ENCODE results near the gene GPR32. TPM values are rescaled to one million over a fixed set of nuclear protein-coding genes. Genes with fewer than 3 reads are reported as not detected.
A peak's percentile ranks its signal among the peaks of the same experiment; 100 is the strongest.

The GPR32 gene
- total and polyA plus RNA-seq, 2 donors from 2014 or later: not detected

DNA sequence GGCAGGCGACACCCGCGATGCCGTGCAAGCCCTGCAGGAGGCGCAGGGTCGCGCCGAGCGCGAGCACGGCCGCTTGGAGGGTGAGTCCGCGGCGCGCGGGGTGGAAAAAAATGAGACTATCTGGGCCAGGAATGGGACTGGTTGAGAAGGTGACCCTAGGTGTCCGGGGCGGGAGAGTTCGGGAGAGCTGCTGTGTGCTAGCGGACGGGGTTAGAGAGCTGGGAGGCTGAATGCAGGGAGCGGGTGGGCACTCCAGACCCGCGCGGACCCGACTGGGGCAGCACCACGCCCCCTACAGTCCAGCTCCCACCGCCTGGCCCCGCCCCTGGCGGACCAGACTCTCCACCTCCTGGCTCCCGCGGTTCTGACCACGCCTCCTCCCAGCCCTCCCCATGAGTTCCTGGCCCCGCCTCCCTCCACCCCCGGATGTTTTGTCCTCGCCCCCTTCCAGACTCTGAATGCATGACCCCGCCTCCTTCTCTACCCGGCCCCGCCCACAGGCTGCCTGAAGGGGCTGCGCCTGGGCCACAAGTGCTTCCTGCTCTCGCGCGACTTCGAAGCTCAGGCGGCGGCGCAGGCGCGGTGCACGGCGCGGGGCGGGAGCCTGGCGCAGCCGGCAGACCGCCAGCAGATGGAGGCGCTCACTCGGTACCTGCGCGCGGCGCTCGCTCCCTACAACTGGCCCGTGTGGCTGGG lies 45.6 kb upstream of the GPR32 start:
- Histone ChIP-seq H3K4me1 (ENCODE audit: control insufficient read depth in 2 of 3, insufficient read depth in 2 of 3, low read depth in 1 of 3, low read length in 3 of 3) (peaks cover 0 to 15% (median 0%) of the 10 kb centered on the region in 3 donors), H3K27me3 (ENCODE audit: control insufficient read depth, insufficient read depth, low read length) (no peaks in the 10 kb centered on the region), H3K27ac (ENCODE audit: low read depth in 2 of 2, low read length in 2 of 2) (peak overlapping the region; percentile 47 to 76), H3K9me3 (ENCODE audit: control insufficient read depth in 2 of 3, insufficient read depth in 1 of 3, low read length in 3 of 3) (no peaks in the 10 kb centered on the region), H3K4me3 (ENCODE audit: low read length in 3 of 3) (peak overlapping the region; percentile 65 to 73 (median 71)), H3K9ac (ENCODE audit: low read length in 3 of 3) (peak overlapping the region; percentile 42 to 77 (median 64)), H3K36me3 (ENCODE audit: control insufficient read depth in 2 of 3, insufficient read depth in 3 of 3, low read length in 3 of 3) (no peaks in the 10 kb centered on the region)
- DNase-seq (peak; percentile 100), FAIRE-seq (no peak)
- TF ChIP-seq, protein P1, sequence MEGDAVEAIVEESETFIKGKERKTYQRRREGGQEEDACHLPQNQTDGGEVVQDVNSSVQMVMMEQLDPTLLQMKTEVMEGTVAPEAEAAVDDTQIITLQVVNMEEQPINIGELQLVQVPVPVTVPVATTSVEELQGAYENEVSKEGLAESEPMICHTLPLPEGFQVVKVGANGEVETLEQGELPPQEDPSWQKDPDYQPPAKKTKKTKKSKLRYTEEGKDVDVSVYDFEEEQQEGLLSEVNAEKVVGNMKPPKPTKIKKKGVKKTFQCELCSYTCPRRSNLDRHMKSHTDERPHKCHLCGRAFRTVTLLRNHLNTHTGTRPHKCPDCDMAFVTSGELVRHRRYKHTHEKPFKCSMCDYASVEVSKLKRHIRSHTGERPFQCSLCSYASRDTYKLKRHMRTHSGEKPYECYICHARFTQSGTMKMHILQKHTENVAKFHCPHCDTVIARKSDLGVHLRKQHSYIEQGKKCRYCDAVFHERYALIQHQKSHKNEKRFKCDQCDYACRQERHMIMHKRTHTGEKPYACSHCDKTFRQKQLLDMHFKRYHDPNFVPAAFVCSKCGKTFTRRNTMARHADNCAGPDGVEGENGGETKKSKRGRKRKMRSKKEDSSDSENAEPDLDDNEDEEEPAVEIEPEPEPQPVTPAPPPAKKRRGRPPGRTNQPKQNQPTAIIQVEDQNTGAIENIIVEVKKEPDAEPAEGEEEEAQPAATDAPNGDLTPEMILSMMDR (IDR thresholded peaks at IDR 0.05; ENCODE audit: borderline replicate concordance, extremely low read depth, insufficient read depth): peak; percentile 64
- intact Hi-C loops (cut with DNase I): no loop called here

DNA sequence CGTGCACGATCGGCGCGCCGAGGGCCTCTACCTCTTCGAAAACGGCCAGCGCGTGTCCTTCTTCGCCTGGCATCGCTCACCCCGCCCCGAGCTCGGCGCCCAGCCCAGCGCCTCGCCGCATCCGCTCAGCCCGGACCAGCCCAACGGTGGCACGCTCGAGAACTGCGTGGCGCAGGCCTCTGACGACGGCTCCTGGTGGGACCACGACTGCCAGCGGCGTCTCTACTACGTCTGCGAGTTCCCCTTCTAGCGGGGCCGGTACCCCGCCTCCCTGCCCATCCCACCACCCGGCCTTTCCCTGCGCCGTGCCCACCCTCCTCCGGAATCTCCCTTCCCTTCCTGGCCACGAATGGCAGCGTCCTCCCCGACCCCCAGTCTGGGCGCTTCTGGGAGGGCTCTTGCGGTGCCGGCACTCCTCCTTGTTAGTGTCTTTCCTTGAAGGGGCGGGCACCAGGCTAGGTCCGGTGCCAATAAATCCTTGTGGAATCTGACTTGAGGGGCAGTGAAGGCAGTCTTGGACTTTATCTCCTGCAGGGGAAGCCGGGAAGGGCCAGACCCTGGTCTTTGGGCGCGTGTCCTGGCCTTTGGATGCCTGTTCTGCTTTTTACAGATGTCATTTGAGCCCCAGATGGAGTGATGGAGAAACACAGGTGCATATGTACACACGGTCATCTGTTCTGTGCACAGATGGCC lies 44.9 kb upstream of the GPR32 start:
- intact Hi-C loops (cut with DNase I): no loop called here
- Histone ChIP-seq H3K9me3 (ENCODE audit: control insufficient read depth in 2 of 3, insufficient read depth in 1 of 3, low read length in 3 of 3) (no peaks in the 10 kb centered on the region), H3K9ac (ENCODE audit: low read length in 3 of 3) (peak overlapping the region; percentile 42 to 77 (median 64)), H3K4me3 (ENCODE audit: low read length in 3 of 3) (peak overlapping the region; percentile 63 to 71 (median 68)), H3K27ac (ENCODE audit: low read depth in 2 of 2, low read length in 2 of 2) (peak overlapping the region; percentile 35 to 76), H3K27me3 (ENCODE audit: control insufficient read depth, insufficient read depth, low read length) (no peaks in the 10 kb centered on the region), H3K4me1 (ENCODE audit: control insufficient read depth in 2 of 3, insufficient read depth in 2 of 3, low read depth in 1 of 3, low read length in 3 of 3) (peaks cover 0 to 15% (median 0%) of the 10 kb centered on the region in 3 donors), H3K36me3 (ENCODE audit: control insufficient read depth in 2 of 3, insufficient read depth in 3 of 3, low read length in 3 of 3) (no peaks in the 10 kb centered on the region)
- no peak for FAIRE-seq
- peak in 2 of 5 donors; percentile 40 to 53 for DNase-seq
- TF ChIP-seq, protein P1 (IDR thresholded peaks at IDR 0.05; ENCODE audit: borderline replicate concordance, extremely low read depth, insufficient read depth): no peak

DNA sequence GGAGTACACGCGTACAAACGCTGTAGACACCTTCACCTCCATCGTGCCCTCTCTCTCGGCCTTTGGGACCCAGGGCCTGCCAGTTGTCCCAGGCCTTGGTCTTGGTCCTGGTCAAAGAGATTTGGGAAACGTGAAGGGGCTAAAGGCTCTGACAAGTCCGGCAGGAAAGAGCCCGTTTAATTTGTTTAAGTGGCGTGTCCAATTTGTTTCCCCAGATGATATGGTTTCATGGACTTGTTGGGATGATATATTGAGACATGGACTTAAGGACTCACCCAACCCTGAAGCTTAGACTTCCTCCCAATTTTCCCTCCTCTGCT lies 44.4 kb upstream of the GPR32 start:
- no peak for FAIRE-seq
- Histone ChIP-seq H3K27me3 (ENCODE audit: control insufficient read depth, insufficient read depth, low read length) (no peaks in the 10 kb centered on the region), H3K9ac (ENCODE audit: low read length in 3 of 3) (peak overlapping the region in 1 of 3 donors; percentile 77), H3K27ac (ENCODE audit: low read depth in 2 of 2, low read length in 2 of 2) (no peak overlapping the region), H3K4me3 (ENCODE audit: low read length in 3 of 3) (peak overlapping the region; percentile 63 to 71 (median 68)), H3K9me3 (ENCODE audit: control insufficient read depth in 2 of 3, insufficient read depth in 1 of 3, low read length in 3 of 3) (no peaks in the 10 kb centered on the region), H3K4me1 (ENCODE audit: control insufficient read depth in 2 of 3, insufficient read depth in 2 of 3, low read depth in 1 of 3, low read length in 3 of 3) (peaks cover 0 to 15% (median 0%) of the 10 kb centered on the region in 3 donors), H3K36me3 (ENCODE audit: control insufficient read depth in 2 of 3, insufficient read depth in 3 of 3, low read length in 3 of 3) (no peaks in the 10 kb centered on the region)
- no peak for DNase-seq
- intact Hi-C loops (cut with DNase I): no loop called here
- TF ChIP-seq, protein P1 (IDR thresholded peaks at IDR 0.05; ENCODE audit: borderline replicate concordance, extremely low read depth, insufficient read depth): no peak
